ENCODE measurements around the gene CDIPT.

Gene CDIPT

DNA sequence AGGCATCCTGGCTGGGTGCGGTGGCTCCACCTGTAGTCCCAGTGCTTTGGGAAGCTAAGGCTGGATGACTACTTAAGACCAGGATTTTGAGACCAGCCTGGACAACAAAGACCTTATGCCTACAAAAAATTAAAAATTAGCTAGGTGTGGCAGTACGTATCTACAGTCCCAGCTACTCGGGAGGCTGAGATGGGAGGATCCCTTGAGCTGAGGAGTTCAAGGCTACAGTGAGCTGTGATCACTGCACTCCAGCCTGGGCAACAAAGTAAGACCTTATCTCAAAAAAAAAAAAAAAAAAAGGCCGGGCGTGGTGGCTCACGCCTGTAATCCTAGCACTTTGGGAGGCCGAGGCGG, 36.7 kb downstream of the CDIPT start:
- DNase-seq (ENCODE audit: low read depth in 2 of 2), result no peak

DNA sequence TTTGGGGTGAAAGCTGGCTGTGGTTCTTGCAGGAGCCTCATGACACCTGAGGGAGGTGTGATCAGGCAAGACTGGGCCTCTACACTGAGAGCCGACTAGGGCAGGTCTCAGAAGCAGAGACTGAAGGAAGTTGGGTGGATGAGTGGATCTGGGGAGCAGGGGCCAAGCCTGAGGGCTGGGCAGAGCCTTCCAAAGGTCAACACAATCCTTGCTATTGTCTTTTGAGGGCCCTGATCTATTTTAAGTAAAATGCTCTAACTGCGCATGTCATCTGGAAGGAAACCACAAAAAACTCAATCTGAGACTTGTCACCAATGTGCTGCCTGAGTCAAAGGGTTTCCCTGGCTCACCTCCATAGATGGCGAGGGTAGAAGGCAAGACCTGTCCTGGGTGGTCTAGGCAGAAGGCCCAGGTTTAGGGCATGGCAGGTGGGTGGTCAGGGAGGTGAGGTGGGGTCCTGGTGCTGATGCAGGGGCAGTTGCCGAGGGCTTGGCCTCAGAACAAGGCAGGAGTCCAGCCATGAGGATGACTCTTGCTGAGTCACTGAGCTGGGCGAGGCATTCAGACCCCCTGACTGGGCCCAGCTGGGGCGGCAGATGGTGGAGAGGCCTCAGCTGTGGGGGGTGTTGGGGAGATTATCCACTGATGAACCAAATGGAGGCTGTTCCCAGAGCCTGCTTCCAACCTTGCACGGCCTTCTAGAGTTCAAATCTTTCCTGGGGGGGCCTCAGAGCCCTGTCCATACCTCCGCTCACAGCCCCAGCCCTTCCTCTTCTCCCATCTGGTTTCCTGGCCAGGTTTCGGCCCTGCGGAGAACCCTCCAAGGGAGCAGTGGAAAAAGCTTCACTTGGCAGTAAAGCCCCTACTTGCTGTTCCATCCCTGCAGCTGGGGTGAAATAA, 37.6 kb downstream of the CDIPT start:
- DNase-seq (ENCODE audit: low read depth in 2 of 2), result no peak

- no peak for DNase-seq (ENCODE audit: low read depth in 2 of 2)
Observed at GRCh38 chr16:29824589-29825144, 38.4 kb downstream of the CDIPT start.

- no peak for DNase-seq (ENCODE audit: low read depth in 2 of 2)
Observed at GRCh38 chr16:29821643-29822115, 41.3 kb downstream of the CDIPT start.

- DNase-seq (ENCODE audit: low read depth in 2 of 2), result no peak
Observed at GRCh38 chr16:29820730-29821642, 42.0 kb downstream of the CDIPT start.

- DNase-seq (ENCODE audit: low read depth in 2 of 2), result peak in 1 of 2 donors; percentile 46
Observed at GRCh38 chr16:29820271-29820701, 42.7 kb downstream of the CDIPT start, which contains the start of gene MVP. Gene MVP, plus strand, starts transcription at chr16:29820462. Its CDS starts 10,088 bp downstream, at chr16:29830550.

GRCh38 chr16:29819506-29819905, 43.5 kb downstream of the CDIPT start:
- no peak for DNase-seq (ENCODE audit: low read depth in 2 of 2)

GRCh38 chr16:29818082-29818481, 44.9 kb downstream of the CDIPT start:
- no peak for DNase-seq (ENCODE audit: low read depth in 2 of 2)

DNA sequence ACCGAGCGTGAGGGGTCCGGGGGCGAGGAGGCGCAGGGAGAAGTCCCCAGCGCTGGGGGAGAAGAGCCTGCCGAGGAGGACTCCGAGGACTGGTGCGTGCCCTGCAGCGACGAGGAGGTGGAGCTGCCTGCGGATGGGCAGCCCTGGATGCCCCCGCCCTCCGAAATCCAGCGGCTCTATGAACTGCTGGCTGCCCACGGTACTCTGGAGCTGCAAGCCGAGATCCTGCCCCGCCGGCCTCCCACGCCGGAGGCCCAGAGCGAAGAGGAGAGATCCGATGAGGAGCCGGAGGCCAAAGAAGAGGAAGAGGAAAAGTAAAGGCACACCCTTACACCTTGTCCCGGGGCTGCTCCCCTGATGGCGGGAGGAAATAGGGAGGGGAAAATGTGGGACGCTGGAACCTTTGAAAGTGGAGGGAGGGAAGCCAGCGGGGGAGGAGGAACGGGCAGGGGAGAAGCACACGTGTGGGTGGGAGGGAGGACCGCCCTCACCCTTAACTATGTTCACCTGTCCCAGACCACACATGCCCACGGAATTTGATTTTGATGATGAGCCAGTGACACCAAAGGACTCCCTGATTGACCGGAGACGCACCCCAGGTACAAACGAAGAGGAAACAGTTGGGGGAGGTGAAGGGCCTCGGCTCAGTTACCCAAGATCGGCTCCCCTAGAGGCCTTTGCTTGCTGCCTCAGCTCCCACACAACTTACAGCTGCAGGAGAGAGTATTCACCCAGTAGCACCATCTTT, 46.2 kb downstream of the CDIPT start:
- peak in 1 of 2 donors; percentile 45 for DNase-seq (ENCODE audit: low read depth in 2 of 2)

- DNase-seq (ENCODE audit: low read depth in 2 of 2), result peak; percentile 93 to 98
Observed at GRCh38 chr16:29815793-29816693, 47.0 kb downstream of the CDIPT start, which contains the start of gene PAGR1. Gene PAGR1, plus strand, starts transcription at chr16:29816152. Its CDS starts 374 bp downstream, at chr16:29816526.

- no peak for DNase-seq (ENCODE audit: low read depth in 2 of 2)
Observed at GRCh38 chr16:29815032-29815721, 47.8 kb downstream of the CDIPT start.

DNA sequence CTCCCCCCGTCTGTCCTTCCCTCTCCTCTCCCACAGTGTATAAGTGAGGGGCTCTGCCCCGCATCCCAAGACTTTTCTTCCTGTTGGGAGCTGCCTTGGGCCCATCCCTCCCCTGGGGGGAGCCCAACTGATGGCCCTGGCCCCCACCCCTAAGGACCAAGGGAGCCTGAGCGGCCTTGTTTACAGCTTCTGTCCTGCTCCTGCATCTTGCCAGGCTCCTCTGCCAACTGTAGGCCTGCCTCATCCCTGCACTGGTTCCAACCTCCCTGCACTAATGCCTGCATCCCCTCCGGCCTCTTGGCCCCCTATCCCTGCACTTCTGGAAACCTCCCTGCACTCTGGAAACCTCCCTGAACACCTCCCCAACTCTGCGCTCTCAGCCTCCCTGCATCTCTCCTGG, 48.4 kb downstream of the CDIPT start:
- no peak for DNase-seq (ENCODE audit: low read depth in 2 of 2)

- DNase-seq (ENCODE audit: low read depth in 2 of 2), result no peak
Observed at GRCh38 chr16:29813644-29814562, 49.1 kb downstream of the CDIPT start.

- no peak for DNase-seq (ENCODE audit: low read depth in 2 of 2)
Observed at GRCh38 chr16:29812754-29813643, 50.0 kb downstream of the CDIPT start.

GRCh38 chr16:29811896-29812665, 50.9 kb downstream of the CDIPT start, which contains the start of gene PRRT2:
Gene PRRT2, plus strand, starts transcription at chr16:29812193. Its CDS starts 862 bp downstream, at chr16:29813055.
- peak in 1 of 2 donors; percentile 57 for DNase-seq (ENCODE audit: low read depth in 2 of 2)

GRCh38 chr16:29811170-29811895, 51.7 kb downstream of the CDIPT start:
- DNase-seq (ENCODE audit: low read depth in 2 of 2), result peak in 1 of 2 donors; percentile 64
